B cell (primary cell): ENCODE data around the gene TEX14. TPM values are rescaled to one million over a fixed set of nuclear protein-coding genes. Genes with fewer than 3 reads are reported as not detected.

Source experiments
- ATAC-seq: fragments of 200-7000 bp; cut with Tn5 transposase; one replicate; pipeline ENCODE4 v1.10.0; 2021; ENCODE audit warnings: low read depth, mild to moderate bottlenecking, moderate number of reproducible peaks, moderate library complexity
- CTCF ChIA-PET: fragments of 350-600 bp; sonication (Branson Sonifier 250); formaldehyde crosslinking; loops from one replicate; lab custom pipeline; 2021; ENCODE audit warnings: antibody characterized with exemption, inconsistent platforms; lab: Charles Lee
- POLR2A ChIA-PET: fragments of 350-600 bp; sonication (Branson Sonifier 250); formaldehyde crosslinking; loops from one replicate; lab custom pipeline; 2021; ENCODE audit warnings: antibody characterized with exemption; lab: Charles Lee
- DNase-seq: peaks from one replicate; pipeline ENCODE4 v3.0.0; 2013
- H2AFZ ChIP-seq: 2 replicates; pipeline ENCODE4 v1.6.1; 2012; ENCODE audit warnings: mild to moderate bottlenecking, low read depth, low read length; ENCODE audit not compliant: insufficient read depth, poor library complexity, severe bottlenecking
- H3K27ac ChIP-seq, 2 donors: 1 replicate in 1 of 2; 2 replicates in 1 of 2; pipeline ENCODE4 v1.5.1; 2012 to 2013; ENCODE audit warnings: low read length in 2 of 2, mild to moderate bottlenecking in 2 of 2, moderate library complexity in 1 of 2
- H3K27me3 ChIP-seq, 4 experiments: fragments of 200-600 bp in 1 of 4; sonication (generic) in 1 of 4; replicated peaks in 1 of 4; 1 replicate in 2 of 4; 2 replicates in 2 of 4; pipeline versions ENCODE4 v1.6.1 to v1.7.0; 2013 to 2016; ENCODE audit warnings: low read length in 3 of 4, mild to moderate bottlenecking in 2 of 4, mixed read lengths in 1 of 4, moderate library complexity in 1 of 4; ENCODE audit not compliant: insufficient read depth in 4 of 4, control insufficient read depth in 3 of 4; ENCODE audit errors: control extremely low read depth in 1 of 4
- H3K36me3 ChIP-seq, 2 experiments: replicated peaks in 1 of 2; 1 replicate in 1 of 2; 2 replicates in 1 of 2; pipeline versions ENCODE4 v1.6.1 to v1.7.1; 2013; ENCODE audit warnings: low read length in 1 of 2; ENCODE audit not compliant: insufficient read depth in 2 of 2, control insufficient read depth in 1 of 2; ENCODE audit errors: control extremely low read depth in 1 of 2, extremely low read depth in 1 of 2
- H3K4me1 ChIP-seq, 2 donors: fragments of 200-600 bp in 1 of 2; sonication (generic) in 1 of 2; 1 replicate in 1 of 2; 2 replicates in 1 of 2; pipeline versions ENCODE4 v1.5.1 to v1.6.1; 2013 to 2017; ENCODE audit warnings: low read length in 2 of 2; ENCODE audit not compliant: control insufficient read depth in 2 of 2, insufficient read depth in 2 of 2
- H3K4me2 ChIP-seq: replicated peaks from 2 replicates; pipeline ENCODE3; 2012; ENCODE audit warnings: mild to moderate bottlenecking, low read depth, low read length; ENCODE audit not compliant: poor library complexity, severe bottlenecking
- H3K4me3 ChIP-seq, 5 experiments: fragments of 200-600 bp in 1 of 5; sonication (generic) in 1 of 5; 1 replicate in 3 of 5; 2 replicates in 2 of 5; pipeline versions ENCODE4 v1.5.1 to v1.7.0; 2011 to 2016; ENCODE audit warnings: low read length in 4 of 5, mild to moderate bottlenecking in 4 of 5, low read depth in 2 of 5, control low read depth in 1 of 5, moderate library complexity in 1 of 5; ENCODE audit not compliant: insufficient read depth in 1 of 5; ENCODE audit errors: control extremely low read depth in 1 of 5, extremely low read depth in 1 of 5
- H3K79me2 ChIP-seq: fragments of 200-600 bp; sonication (generic); one replicate; pipeline ENCODE4 v1.6.0; 2016; ENCODE audit warnings: low read length; ENCODE audit not compliant: control insufficient read depth, insufficient read depth
- H3K9ac ChIP-seq: fragments of 200-600 bp; sonication (generic); 2 replicates; pipeline ENCODE4 v1.6.1; 2017; ENCODE audit warnings: mild to moderate bottlenecking, low read length, moderate library complexity
- H3K9me3 ChIP-seq, 3 donors: one replicate each; pipeline versions ENCODE4 v1.6.1 to v1.7.1; 2013; ENCODE audit warnings: low read length in 2 of 3; ENCODE audit not compliant: control insufficient read depth in 2 of 3, insufficient read depth in 1 of 3; ENCODE audit errors: control extremely low read depth in 1 of 3
- H4K20me1 ChIP-seq: 2 replicates; pipeline ENCODE4 v1.6.0; 2012; ENCODE audit warnings: mild to moderate bottlenecking, low read length; ENCODE audit not compliant: insufficient read depth, control insufficient read depth, poor library complexity, severe bottlenecking
- H3K27ac Mint-ChIP-seq: one replicate; pipeline ENCODE4 v1.8.0; 2021; ENCODE audit warnings: mixed read lengths
- H3K27me3 Mint-ChIP-seq: one replicate; pipeline ENCODE4 v1.8.0; 2021; ENCODE audit warnings: mixed read lengths
- H3K4me1 Mint-ChIP-seq: one replicate; pipeline ENCODE4 v1.8.0; 2021; ENCODE audit warnings: mixed read lengths
- H3K4me3 Mint-ChIP-seq: one replicate; pipeline ENCODE4 v1.8.0; 2021; ENCODE audit warnings: mixed read lengths
- H3K9me3 Mint-ChIP-seq: one replicate; pipeline ENCODE4 v1.8.0; 2022; ENCODE audit warnings: mixed read lengths; ENCODE audit not compliant: insufficient read depth
- CTCF ChIP-seq: fragments of 200-600 bp; IDR thresholded peaks from one replicate; pipeline ENCODE4 v1.8.0; 2022; ENCODE audit warnings: antibody characterized with exemption, mild to moderate bottlenecking
- EZH2 ChIP-seq: IDR thresholded peaks from 2 replicates; pipeline ENCODE4 v1.6.1; 2012; ENCODE audit warnings: borderline replicate concordance, low read depth, mild to moderate bottlenecking, moderate library complexity, low read length; ENCODE audit not compliant: insufficient read depth, poor library complexity, severe bottlenecking
- WGBS: methylation state at CpG from one replicate; pipeline ENCODE4 v1.1.5; 2013; ENCODE audit warnings: missing lambda C conversion rate; ENCODE audit not compliant: insufficient coverage; 5-methylcytosine and 5-hydroxymethylcytosine counted together
- intact Hi-C: fragments of 100-400 bp; cut with micrococcal nuclease; formaldehyde crosslinking; loops from one replicate; pipeline ENCODE4 v1.10.0; 2022
- polyA plus RNA-seq: library from polyadenylated mRNA; depleted of rRNA; stranded (reverse); fragments of >200 nt; gene quantifications from 2 replicates; pipeline ENCODE4 v1.2.3, GENCODE V29; 2012
- total RNA-seq, 2 donors: library from RNA; stranded (reverse); fragments of 120-200 nt in 1 of 2; gene quantifications; 1 replicate in 1 of 2; 2 replicates in 1 of 2; pipeline versions ENCODE4 v1.2.3 to v1.2.4, GENCODE V29; 2013 to 2022

Gene TEX14
- total and polyA plus RNA-seq, 2 donors (not counting 1 experiment from before 2014, with no cell fraction given) = 0.10 to 0.20 TPM

GRCh38 chr17:58532555-58532951 is 159.3 kb downstream of the TEX14 start:
- no peak for ATAC-seq
- TF ChIP-seq EZH2 (no peak), CTCF (no peak)

More at GRCh38 chr17:58532555-58532951, 159.3 kb downstream of the TEX14 start:
- peak overlapping the region; percentile 81 for H2AFZ ChIP-seq
- WGBS = 67% methylated on average over 3 of the region's 3 CpGs
- no peak overlapping the region for H3K27ac ChIP-seq
- H3K9me3 ChIP-seq = no peaks in the 10 kb centered on the region
- ChIA-PET CTCF (interaction anchor here (0.9 to 1.9 kb wide), 2 partner anchors 178 to 474 kb away, joined by 3 to 7 read pairs; no protein-coding TSS in a partner anchor), POLR2A (interaction anchor here (1.5 kb wide), 1 partner anchor 314 kb away, joined by 3 read pairs; the partner anchor contains the start of gene MKS1)
- intact Hi-C loops = loop anchor here (1.0 to 5.0 kb wide), 4 partner anchors 14 to 470 kb away; partner anchors contain the start of genes RAD51C and TEX14
- H4K20me1 ChIP-seq = no peaks in the 10 kb centered on the region
- peak overlapping the region; percentile 93 for H3K4me2 ChIP-seq
- Mint-ChIP-seq H3K4me3 (peak overlapping the region; percentile 76), H3K27ac (no peak overlapping the region), H3K4me1 (peaks cover 5% of the 10 kb centered on the region), H3K9me3 (no peaks in the 10 kb centered on the region), H3K27me3 (peaks cover 45% of the 10 kb centered on the region)
- no peaks in the 10 kb centered on the region for H3K79me2 ChIP-seq
- peak overlapping the region; percentile 67 for H3K9ac ChIP-seq
- peak overlapping the region in 1 of 5 experiments; percentile 63 for H3K4me3 ChIP-seq
- H3K36me3 ChIP-seq = no peaks in the 10 kb centered on the region
- peaks cover 12 to 13% of the 10 kb centered on the region in 2 donors for H3K4me1 ChIP-seq
- peaks cover 0 to 57% (median 15%) of the 10 kb centered on the region in 4 experiments for H3K27me3 ChIP-seq
- DNase-seq = no peak
